K562 (cell line): ENCODE results near the gene FTSJ1. TPM values are rescaled to one million over a fixed set of nuclear protein-coding genes. Genes with fewer than 3 reads are reported as not detected.

ENCODE experiments used
- ARNT ChIP-seq, 2 experiments: fragments of 450-650 bp; IDR thresholded peaks; 2 replicates each; pipeline ENCODE4 v1.6.1; 2016; ENCODE audit warnings: mild to moderate bottlenecking in 1 of 2
- CBX8 ChIP-seq: fragments of 200-600 bp; sonication (generic); IDR thresholded peaks from 2 replicates; pipeline ENCODE4 v1.6.1; 2012; ENCODE audit warnings: borderline replicate concordance, mixed run types, low read depth, mild to moderate bottlenecking, moderate library complexity, mixed read lengths, low read length, control low read depth, inconsistent platforms; ENCODE audit not compliant: poor library complexity, severe bottlenecking; ENCODE audit errors: extremely low read depth
- CCAR2 ChIP-seq: fragments of 200-400 bp; formaldehyde crosslinking; IDR thresholded peaks from 2 replicates; pipeline ENCODE4 v1.6.1; 2017; ENCODE audit warnings: mild to moderate bottlenecking, low read depth, low read length
- CTBP1 ChIP-seq: fragments of 450-650 bp; IDR thresholded peaks from 2 replicates; pipeline ENCODE4 v1.6.1; 2016; ENCODE audit warnings: borderline replicate concordance
- FOS ChIP-seq: IDR thresholded peaks from 3 replicates; pipeline ENCODE4 v1.6.1; 2011; ENCODE audit not compliant: insufficient read length; ENCODE audit errors: extremely low read depth
- GATA2 ChIP-seq: sonication (generic); formaldehyde crosslinking; IDR thresholded peaks from 2 replicates; pipeline ENCODE4 v1.4.0; 2020; ENCODE audit warnings: mild to moderate bottlenecking, missing genetic modification reagents
- HDAC1 ChIP-seq, 2 experiments: fragments of 450-650 bp; IDR thresholded peaks; 2 replicates each; pipeline ENCODE4 v1.6.1; 2016 to 2017; ENCODE audit warnings: inconsistent platforms in 1 of 2, mild to moderate bottlenecking in 1 of 2, moderate library complexity in 1 of 2
- HMG20B ChIP-seq: fragments of 250-450 bp; sonication (Bioruptor Pico); IDR thresholded peaks from 2 replicates; pipeline ENCODE4 v1.5.0; 2021; ENCODE audit warnings: mild to moderate bottlenecking
- IFI16 ChIP-seq: fragments of 250-450 bp; sonication (Bioruptor Pico); IDR thresholded peaks from 2 replicates; pipeline ENCODE4 v2.1.2; 2022; ENCODE audit warnings: mild to moderate bottlenecking, inconsistent platforms
- KHSRP ChIP-seq: fragments of 450-650 bp; IDR thresholded peaks from 2 replicates; pipeline ENCODE4 v1.6.1; 2017
- KLF1 ChIP-seq: fragments of 450-650 bp; IDR thresholded peaks from 2 replicates; pipeline ENCODE4 v1.6.1; 2016; ENCODE audit warnings: missing genetic modification characterization, missing compliant biosample characterization
- MAFK ChIP-seq: IDR thresholded peaks from 2 replicates; pipeline ENCODE4 v1.6.1; 2011; ENCODE audit warnings: low read length, improper control_type of control experiment
- NR2C1 ChIP-seq, 2 experiments: fragments of 450-650 bp; IDR thresholded peaks; 2 replicates each; pipeline ENCODE4 v1.6.1; 2017; ENCODE audit warnings: mild to moderate bottlenecking in 2 of 2, antibody characterized with exemption in 1 of 2, inconsistent platforms in 1 of 2, missing compliant biosample characterization in 1 of 2, missing genetic modification characterization in 1 of 2
- PPARD ChIP-seq: fragments of 250-450 bp; sonication (Bioruptor Pico); IDR thresholded peaks from 2 replicates; pipeline ENCODE4 v1.8.0; 2022; ENCODE audit warnings: inconsistent platforms, mild to moderate bottlenecking, moderate library complexity
- RB1 ChIP-seq: fragments of 450-650 bp; IDR thresholded peaks from 2 replicates; pipeline ENCODE4 v1.6.1; 2017; ENCODE audit warnings: low read depth, mild to moderate bottlenecking
- SIN3B ChIP-seq: fragments of 450-650 bp; IDR thresholded peaks from 2 replicates; pipeline ENCODE4 v1.6.1; 2017; ENCODE audit warnings: low read depth, mild to moderate bottlenecking, moderate library complexity
- SLC30A9 ChIP-seq: fragments of 250-450 bp; sonication (Bioruptor Pico); IDR thresholded peaks from 2 replicates; pipeline ENCODE4 v1.8.0; 2022; ENCODE audit warnings: mild to moderate bottlenecking, moderate library complexity
- SRSF9 ChIP-seq: fragments of 200-400 bp; formaldehyde crosslinking; IDR thresholded peaks from 2 replicates; pipeline ENCODE4 v1.6.1; 2017; ENCODE audit warnings: low read depth, low read length, borderline replicate concordance
- TEAD1 ChIP-seq, 2 experiments: fragments of 450-650 bp in 1 of 2; sonication (generic) in 1 of 2; formaldehyde crosslinking; IDR thresholded peaks; 2 replicates each; pipeline versions ENCODE4 v1.4.0 to v1.8.0; 2020 to 2022; ENCODE audit warnings: mild to moderate bottlenecking in 2 of 2, missing genetic modification reagents in 1 of 2
- TRIM24 ChIP-seq, 2 experiments: fragments of 450-650 bp; IDR thresholded peaks; 2 replicates each; pipeline ENCODE4 v1.6.1; 2016
- ZBTB5 ChIP-seq: fragments of 450-650 bp; IDR thresholded peaks from 2 replicates; pipeline ENCODE4 v1.6.1; 2017; ENCODE audit warnings: antibody characterized with exemption
- ZFP1 ChIP-seq: fragments of 450-650 bp; formaldehyde crosslinking; IDR thresholded peaks from 2 replicates; pipeline ENCODE4 v1.4.0; 2020; ENCODE audit warnings: mild to moderate bottlenecking, mixed read lengths
- ZZZ3 ChIP-seq: fragments of 450-650 bp; IDR thresholded peaks from 2 replicates; pipeline ENCODE4 v1.6.1; 2016; ENCODE audit warnings: antibody characterized with exemption, mild to moderate bottlenecking, moderate library complexity
- polyA plus RNA-seq, 8 experiments: library from polyadenylated mRNA; depleted of rRNA in 4 of 8; stranded (reverse) in 5 of 8; unstranded in 3 of 8; fragments of >200 nt; fragmentation: Nextera tagmentation in 2 of 8; fragmentation: Illumina TruSeq in 1 of 8; extraction: Ambion mirVana in 2 of 8; extraction: Trizol in 1 of 8; gene quantifications; 2 replicates each; pipeline versions ENCODE4 v1.2.1 to v1.2.3, GENCODE V29; 2011 to 2014; ENCODE audit warnings: inconsistent platforms in 1 of 8, missing spikeins in 1 of 8
- total RNA-seq, 7 experiments: library from RNA; depleted of rRNA in 6 of 7; stranded (reverse); fragments of >200 nt in 6 of 7; fragmentation: Illumina TruSeq in 2 of 7; extraction: Trizol in 2 of 7; gene quantifications; 2 replicates each; pipeline versions ENCODE4 v1.2.1 to v1.2.3, GENCODE V29; 2011 to 2021; ENCODE audit warnings: low replicate concordance in 1 of 7
- TF ChIP-seq, protein P1 (sequence below), 2 experiments: fragments of 450-650 bp; IDR thresholded peaks; 2 replicates each; pipeline ENCODE4 v1.6.1; 2016
- TF ChIP-seq, protein P2 (sequence below): sonication (generic); formaldehyde crosslinking; IDR thresholded peaks from 2 replicates; pipeline ENCODE4 v1.8.0; 2022; ENCODE audit warnings: mild to moderate bottlenecking, missing genetic modification reagents

FTSJ1 gene
- total and polyA plus RNA-seq, 9 of the 15 experiments (the other 6 are each of a cell fraction or from before 2014, with no cell fraction given): 12.2 to 95.6 (median 71.6) TPM

GRCh38 chrX:48468693-48469691, 7.0 kb upstream of the FTSJ1 start (continued):
- TF ChIP-seq ZBTB5 (no peak), KHSRP (no peak), CTBP1 (peak; percentile 39; the same call in 1 of the 2 replicates), HMG20B (CRISPR knock-in tag) (no peak), GATA2 (CRISPR knock-in tag) (no peak), KLF1 (tag) (no peak), FOS (no peak), RB1 (peak; percentile 40; the same call in 1 of the 2 replicates), CBX8 (no peak), ZZZ3 (no peak), IFI16 (CRISPR knock-in tag) (no peak), NR2C1 (IDR thresholded peaks at IDR 0.05) (no peak), NR2C1 (tag; IDR thresholded peaks at IDR 0.05) (no peak), HDAC1 (IDR thresholded peaks at IDR 0.05) (peak in 1 of 2 experiments; percentile 60; a peak in 1 of 4 replicates), CCAR2 (no peak), ARNT (IDR thresholded peaks at IDR 0.05) (0 out of 4 replicates have a peak, but pooled peaks of 1 of the 2 experiments have one; percentile 50), MAFK (no peak), SRSF9 (no peak), SIN3B (no peak), TEAD1 (CRISPR knock-in tag; IDR thresholded peaks at IDR 0.05) (no peak), TRIM24 (IDR thresholded peaks at IDR 0.05) (no peak), SLC30A9 (CRISPR knock-in tag) (no peak), ZFP1 (CRISPR knock-in tag) (no peak), PPARD (CRISPR knock-in tag) (no peak)
- TF ChIP-seq, protein P1, sequence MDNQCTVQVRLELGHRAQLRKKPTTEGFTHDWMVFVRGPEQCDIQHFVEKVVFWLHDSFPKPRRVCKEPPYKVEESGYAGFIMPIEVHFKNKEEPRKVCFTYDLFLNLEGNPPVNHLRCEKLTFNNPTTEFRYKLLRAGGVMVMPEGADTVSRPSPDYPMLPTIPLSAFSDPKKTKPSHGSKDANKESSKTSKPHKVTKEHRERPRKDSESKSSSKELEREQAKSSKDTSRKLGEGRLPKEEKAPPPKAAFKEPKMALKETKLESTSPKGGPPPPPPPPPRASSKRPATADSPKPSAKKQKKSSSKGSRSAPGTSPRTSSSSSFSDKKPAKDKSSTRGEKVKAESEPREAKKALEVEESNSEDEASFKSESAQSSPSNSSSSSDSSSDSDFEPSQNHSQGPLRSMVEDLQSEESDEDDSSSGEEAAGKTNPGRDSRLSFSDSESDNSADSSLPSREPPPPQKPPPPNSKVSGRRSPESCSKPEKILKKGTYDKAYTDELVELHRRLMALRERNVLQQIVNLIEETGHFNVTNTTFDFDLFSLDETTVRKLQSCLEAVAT (IDR thresholded peaks at IDR 0.05): peak in 1 of 2 experiments; percentile 77; a peak in 2 of 4 replicates
- TF ChIP-seq, protein P2, sequence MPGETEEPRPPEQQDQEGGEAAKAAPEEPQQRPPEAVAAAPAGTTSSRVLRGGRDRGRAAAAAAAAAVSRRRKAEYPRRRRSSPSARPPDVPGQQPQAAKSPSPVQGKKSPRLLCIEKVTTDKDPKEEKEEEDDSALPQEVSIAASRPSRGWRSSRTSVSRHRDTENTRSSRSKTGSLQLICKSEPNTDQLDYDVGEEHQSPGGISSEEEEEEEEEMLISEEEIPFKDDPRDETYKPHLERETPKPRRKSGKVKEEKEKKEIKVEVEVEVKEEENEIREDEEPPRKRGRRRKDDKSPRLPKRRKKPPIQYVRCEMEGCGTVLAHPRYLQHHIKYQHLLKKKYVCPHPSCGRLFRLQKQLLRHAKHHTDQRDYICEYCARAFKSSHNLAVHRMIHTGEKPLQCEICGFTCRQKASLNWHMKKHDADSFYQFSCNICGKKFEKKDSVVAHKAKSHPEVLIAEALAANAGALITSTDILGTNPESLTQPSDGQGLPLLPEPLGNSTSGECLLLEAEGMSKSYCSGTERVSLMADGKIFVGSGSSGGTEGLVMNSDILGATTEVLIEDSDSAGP (CRISPR knock-in tag): no peak
